KBM-7 (cell line): ENCODE results near the gene DLG2.
"Not testable (repeated sequence)": the region's sequence is repeated elsewhere in the genome, so short reads cannot be mapped to it uniquely, and the experiment has no call there.

Experiments used
- DNase-seq: peaks from one replicate; pipeline ENCODE4 v3.0.0-alpha.2; 2015
- in situ Hi-C: fragments of 300-500 bp; cut with MboI; formaldehyde crosslinking; loops from 2 replicates; pipeline ENCODE4 v1.14.3; 2020; ENCODE audit warnings: low sequenced_read_pairs, low pct_unique_long_range_greater_than_20kb, mixed read lengths

DLG2 gene

DNA sequence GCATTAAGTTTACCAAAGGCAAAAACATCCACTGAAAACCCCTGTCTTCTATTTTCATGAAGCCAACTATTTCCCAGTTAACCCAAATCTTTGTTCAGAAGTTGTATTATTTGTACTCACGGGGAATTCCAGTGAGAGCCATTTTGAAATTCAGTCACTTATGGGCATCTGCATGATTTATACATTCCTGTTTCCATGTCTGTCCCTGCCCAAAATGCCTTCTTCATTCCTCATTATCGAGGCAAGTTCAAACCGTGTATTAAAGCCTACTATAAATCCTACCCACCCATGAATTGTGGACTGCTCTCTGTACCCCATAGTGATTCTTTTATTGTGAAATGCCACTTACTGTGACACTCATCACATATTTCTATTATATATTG, 772.7 kb downstream of the DLG2 start:
- no peak for DNase-seq
- in situ Hi-C loops = no loop called here

DNA sequence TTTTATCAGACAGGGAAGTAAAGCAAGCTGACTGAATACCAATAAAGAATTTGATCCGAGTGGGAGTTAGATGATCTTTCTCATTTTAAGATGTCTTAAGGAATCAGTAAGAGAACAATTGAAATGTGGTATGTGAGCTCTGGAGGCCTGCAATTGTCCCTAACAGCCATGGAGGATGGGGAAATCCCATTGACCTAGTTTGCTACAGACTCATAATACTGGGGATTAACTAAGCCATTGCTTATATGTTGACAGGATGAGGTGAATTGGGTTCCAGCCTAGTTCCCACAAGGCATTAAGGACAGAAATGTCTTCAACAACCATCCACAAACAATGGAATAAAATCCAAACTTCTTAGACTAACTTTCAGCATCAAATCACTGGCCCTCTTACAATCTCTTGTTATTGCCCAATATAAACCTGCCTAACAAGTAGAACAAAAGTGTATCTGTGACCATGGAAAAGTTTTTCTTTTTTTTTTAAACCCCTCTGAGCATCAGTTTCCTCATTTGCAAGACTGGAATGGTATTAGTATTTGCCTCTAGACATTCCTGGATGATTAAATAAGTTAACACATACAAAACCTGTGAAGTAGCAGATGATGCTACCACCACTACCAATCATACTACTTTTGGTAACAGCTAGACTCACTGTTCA, 773.2 kb downstream of the DLG2 start:
- DNase-seq = no peak
- in situ Hi-C loops = no loop called here

DNA sequence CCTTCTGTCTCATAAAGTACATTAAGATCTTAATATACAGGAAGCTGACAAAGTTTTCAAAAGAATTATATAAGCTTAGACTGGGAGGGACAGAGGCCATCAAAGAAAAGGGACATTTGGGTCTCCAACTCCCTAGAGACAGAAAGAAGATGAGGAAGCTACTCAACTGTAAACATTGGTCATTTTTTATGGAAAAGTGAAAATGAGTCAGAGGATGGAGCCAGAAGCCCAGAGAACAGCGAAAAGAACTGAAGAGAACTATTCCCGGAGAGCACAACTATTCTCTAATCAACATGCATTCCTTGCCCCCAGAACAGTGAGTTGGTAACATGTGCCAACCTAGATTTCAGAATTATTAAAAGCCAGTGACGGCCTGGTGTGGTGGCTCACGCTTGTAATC, 779.3 kb downstream of the DLG2 start:
- in situ Hi-C loops = no loop called here

DNA sequence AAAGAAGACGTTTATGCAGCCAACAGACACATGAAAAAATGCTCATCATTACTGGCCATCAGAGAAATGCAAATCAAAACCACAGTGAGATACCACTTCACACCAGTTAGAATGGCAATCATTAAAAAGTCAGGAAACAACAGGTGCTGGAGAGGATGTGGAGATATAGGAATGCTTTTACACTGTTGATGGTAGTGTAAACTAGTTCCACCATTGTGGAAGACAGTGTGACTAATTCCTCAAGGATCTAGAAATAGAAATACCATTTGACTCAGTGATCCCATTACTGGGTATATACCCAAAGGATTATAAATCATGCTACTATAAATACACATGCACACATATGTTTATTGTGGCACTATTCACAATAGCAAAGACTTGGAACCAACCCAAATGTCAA, 786.9 kb downstream of the DLG2 start:
- in situ Hi-C loops, DNase-seq: not testable (repeated sequence)

More for the DNA sequence above, 779.3 kb downstream of the DLG2 start:
- no peak for DNase-seq

DNA sequence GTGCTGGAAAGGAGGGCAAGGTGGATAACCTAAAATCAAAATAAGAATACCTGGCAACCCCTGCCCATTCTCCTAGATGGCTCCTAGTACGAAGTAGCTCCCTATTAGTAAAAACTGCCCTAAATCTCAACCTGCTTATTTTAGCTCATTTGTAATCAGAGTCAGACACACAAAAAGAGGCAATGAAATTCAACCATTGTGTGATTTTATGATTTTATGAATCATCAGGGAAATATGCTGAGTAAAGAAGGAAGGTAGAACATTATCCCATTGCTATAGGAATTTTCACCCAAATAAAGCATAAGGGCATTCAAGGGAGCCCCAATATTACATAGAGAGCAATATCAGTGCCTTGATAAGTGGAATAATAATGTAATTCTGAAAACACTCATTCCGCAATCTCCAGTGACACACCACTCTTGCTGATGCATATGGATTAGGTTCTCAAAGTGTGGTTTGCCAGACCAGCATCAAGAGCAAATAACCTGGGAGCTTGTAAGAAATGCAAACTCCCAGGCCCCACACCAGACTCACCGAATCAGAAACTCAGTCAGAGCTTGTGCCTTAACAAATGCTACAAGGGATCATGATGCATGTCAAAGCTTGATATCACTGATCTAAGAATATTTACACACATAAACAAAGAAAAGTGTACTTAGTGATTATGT, 789.6 kb downstream of the DLG2 start:
- no peak for DNase-seq
- in situ Hi-C loops = no loop called here

DNA sequence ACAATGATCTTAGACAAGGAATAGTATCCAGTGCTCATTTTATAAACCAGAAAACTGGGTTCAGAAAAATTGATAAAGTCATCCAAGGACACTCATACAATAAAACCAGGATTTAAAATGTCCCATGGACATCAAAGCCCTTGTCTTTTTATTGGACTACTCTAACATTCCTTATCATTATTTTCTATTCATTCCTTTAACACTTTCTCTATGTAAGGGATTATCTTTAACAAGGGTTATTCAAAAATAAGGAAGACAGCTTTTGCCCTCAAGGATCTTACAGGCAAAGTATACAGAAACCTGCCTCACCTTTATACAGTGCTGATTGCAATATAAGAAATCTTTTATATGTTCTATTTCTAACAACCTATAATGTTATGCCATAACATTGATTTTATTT, 790.8 kb downstream of the DLG2 start:
- DNase-seq = no peak
- in situ Hi-C loops = no loop called here

DNA sequence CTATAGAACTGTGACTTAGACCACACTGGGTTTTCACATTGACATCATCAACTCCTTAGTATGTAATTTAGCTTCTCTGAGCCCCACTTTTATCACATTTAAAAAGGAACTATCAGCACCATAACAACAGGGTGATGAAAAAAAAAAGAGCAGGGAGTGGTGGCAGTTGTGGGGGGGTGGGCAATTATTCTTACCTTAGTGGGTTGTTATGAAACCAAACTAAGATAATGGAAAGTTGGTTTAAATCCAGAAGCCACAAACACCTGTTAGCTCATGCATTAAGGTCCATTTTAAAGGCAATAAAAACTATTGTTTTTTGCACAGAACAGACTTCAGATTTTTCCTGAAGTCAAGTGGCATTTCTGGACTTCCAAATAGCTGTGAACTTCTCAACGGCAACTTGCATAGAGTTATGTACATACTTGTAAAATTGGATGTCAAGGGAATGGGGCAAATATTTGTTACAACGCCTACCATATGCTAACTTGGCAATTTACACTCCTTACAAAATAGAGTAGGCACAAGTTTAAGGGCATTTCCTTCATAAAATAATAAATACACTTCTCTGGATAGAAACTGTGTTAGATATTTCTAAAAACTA, 793.6 kb downstream of the DLG2 start:
- in situ Hi-C loops = no loop called here
- DNase-seq = no peak

DNA sequence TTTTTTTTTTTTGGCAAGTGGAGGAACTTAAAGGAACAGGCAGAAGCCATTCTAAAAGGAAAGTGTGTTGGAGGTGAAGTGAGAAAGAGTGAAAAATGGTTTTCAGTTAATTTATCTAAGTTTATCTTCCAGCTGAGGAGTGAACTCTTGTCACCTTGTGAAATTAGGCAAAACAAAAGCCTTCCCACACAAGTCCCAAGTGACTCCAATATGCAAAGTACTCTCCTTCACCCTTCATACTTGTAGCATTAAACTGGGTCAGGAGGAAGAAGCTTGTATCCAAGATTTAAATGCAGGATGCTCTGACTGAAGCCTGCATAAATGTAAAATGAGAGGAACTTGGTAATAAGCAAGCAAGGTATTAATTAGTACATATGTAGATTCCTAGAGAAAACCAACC, 796.8 kb downstream of the DLG2 start:
- in situ Hi-C loops = no loop called here
- DNase-seq = no peak

DNA sequence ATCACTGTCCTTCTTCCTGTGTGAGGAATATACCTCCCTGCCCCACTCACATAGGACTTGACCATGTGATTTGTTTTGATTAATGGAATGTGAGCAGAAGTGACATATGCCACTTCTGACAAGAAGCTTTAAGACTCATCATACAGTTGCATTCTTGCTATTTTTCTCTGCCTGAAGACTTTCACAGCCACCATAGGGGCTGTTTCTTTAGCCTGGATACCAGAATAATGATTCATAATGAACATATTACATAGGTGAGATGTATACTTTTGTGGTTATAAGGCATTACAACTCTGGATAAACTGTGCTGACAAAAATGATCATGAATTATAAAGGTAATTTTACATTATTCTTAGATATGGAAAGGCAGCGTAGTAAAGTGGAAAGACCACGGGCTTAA, 798.0 kb downstream of the DLG2 start:
- no peak for DNase-seq
- in situ Hi-C loops = no loop called here

DNA sequence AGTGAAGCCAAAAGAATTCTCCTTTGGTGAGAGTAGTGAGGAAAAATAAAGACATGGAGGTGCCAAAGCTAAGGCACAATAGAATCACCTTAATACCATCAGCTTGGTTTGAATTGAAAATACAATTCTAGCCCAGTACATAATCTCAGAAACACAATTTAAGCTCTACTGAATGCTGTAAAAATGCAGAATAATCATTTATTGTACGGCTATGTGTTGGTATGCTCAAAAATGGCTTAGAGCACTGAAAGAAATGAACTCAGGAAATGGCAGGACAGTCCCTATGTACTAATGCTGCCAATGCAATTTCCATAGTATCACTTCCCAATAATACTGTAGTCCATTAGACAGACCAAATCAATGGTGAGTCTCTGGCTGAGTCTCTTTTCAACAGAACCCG, 798.5 kb downstream of the DLG2 start:
- in situ Hi-C loops = no loop called here
- no peak for DNase-seq

DNA sequence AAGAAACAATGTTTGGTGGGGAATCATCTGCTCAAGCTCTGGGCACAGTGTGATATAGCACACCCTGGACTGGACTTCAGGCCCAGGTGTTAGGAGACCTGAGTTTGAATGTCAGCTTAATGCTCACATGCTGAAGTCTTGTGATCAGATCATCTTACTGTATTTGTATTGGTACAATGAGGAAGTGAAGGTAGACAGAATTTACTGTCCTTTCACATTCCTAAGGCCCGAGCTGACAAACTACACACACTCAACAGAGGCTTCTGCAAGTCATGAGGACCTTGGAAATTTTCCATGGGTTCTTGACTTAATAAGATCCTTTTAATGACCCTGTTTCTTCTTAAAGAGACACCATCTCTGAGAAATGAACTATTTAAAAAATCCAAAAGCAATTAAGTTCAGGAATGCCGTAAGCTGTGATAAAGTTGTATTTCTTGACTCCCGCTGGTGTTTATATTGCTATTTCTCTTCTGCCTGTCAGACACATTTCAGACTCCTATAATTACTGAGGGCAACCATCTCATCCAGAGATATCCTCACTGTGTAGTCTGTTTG, 802.0 kb downstream of the DLG2 start:
- in situ Hi-C loops = no loop called here
- DNase-seq = no peak

DNA sequence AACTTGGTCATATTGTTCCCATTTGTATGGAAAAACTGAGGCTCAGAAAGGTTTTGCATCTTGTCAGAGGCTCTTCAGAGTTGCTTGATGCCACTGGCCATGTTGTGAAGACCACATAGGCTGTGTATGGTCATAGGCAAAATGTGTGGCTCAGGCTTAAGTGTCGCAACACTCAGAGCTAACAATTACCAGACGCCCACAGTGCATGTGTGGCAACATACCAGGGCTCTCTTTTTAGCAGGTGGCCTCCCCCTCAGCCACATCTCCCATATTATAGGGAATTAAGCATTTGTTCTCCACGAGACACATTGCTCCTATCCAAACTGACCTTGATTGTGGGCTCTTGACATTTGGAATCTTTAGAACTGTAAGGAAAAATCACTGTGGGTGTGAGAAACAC, 802.5 kb downstream of the DLG2 start:
- in situ Hi-C loops = no loop called here
- no peak for DNase-seq

DNA sequence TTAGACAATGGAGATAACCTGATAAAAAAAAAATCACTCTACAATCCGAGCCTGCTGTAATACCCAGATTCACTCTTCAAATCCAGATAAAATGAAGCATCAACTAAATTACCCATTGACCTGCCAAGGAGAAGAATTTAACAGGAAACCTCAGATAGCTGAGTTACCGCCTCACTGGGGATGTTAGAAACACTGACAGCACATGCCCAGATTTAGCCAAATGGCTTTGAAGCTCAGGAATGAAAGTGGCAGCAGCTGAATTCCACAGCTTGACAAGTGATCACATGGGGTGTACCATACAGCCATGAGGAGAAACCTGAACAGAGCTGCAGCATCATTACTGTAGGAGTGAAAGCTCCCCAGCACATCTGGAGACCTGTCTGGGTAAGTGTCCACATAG, 807.6 kb downstream of the DLG2 start:
- DNase-seq = no peak
- in situ Hi-C loops = no loop called here

DNA sequence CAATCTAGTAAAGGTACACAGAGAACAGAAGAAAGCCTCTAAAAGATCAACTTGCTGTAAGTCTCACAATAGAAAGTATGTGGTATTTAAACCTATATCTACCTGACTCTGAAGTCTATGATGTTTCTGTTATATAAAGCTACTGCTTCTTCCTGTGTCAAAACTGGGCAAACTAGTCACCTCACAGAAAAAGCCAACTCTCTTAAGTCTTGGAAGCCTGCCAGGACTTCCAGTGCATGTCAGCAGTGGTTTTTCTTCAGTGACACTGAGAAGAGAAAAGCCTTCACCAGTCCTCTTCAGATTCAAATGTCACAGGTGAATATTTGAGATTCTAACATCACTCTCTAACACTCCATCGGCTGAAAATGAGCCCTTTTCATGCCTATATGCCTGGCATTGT, 808.0 kb downstream of the DLG2 start:
- in situ Hi-C loops = no loop called here
- no peak for DNase-seq

DNA sequence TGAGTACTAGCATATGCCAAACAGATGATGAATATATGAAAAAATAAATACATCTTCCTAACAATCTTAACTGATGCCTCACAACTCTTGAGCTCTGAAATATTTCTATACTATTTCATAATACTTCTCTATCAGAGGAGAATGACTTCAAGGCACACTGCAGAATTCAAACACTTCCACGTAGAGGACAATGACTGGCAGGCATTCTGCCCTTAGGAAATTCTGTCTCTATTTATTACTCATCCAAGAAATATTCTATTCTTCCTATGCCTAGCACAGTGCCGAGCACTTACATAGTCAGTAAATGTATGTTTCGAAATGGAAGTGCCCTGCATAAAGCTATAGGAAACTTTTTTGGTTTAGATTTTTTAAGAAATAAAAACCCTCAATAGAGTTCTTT, 809.1 kb downstream of the DLG2 start:
- in situ Hi-C loops = no loop called here
- DNase-seq = no peak

DNA sequence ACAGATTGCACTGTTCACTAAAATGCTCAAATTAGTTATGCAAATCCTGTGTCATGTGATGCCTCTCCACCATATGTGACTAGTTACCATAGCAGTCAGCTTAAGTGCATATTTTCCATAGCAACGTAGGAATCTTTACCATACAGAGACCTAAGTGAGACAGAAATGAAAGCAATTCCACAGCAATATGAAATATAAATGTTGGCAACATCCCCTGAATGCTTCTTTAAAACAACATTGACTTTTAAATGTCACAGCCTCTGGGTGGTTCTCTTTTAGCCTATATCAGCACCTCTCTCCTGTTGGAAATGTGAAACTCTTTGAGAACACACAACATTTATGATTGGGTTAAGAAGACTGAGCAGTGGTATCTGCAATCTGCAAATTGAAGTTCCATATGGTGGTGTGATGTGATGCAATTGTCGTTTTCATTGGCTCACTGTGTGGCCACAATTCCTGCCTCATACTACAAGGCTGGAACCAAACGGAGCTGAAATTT, 814.6 kb downstream of the DLG2 start:
- in situ Hi-C loops = no loop called here
- no peak for DNase-seq

DNA sequence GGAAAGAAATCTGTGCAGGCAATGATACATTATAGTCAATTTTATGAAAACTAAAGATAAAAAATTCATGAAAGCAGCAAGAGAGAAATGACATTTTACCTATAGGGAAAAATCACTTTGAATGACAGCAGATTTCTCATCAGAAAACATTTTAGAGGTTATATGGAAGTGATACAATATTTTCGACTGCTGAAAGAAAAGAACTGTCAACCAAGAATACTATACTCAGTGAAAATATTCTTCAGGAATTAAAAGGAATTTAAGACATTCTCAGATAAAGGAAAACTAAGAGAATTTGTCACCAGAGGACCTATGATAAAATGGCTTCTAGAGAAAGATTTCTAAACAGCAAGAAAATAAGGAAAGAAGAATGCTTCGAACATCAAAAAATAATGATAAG, 820.8 kb downstream of the DLG2 start:
- in situ Hi-C loops = no loop called here
- DNase-seq = no peak

DNA sequence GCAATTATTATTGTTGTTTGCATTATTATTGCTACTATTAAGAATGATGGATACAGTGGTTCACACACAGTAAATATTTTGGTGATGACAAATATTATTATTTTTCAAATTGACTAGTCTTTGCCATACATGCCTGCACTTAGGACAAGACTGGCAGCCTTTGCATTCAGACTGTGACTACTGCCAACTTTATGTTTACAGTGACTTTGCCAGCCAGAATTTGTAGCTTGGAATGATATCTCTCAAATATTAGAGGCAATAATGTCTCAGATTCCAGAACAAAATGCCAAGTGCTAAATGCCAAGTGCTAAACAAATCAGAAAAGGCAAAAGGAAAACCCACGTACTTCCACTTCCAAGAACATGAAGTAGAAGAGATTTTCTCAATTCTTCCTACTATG, 823.1 kb downstream of the DLG2 start:
- in situ Hi-C loops = no loop called here
- DNase-seq = no peak

DNA sequence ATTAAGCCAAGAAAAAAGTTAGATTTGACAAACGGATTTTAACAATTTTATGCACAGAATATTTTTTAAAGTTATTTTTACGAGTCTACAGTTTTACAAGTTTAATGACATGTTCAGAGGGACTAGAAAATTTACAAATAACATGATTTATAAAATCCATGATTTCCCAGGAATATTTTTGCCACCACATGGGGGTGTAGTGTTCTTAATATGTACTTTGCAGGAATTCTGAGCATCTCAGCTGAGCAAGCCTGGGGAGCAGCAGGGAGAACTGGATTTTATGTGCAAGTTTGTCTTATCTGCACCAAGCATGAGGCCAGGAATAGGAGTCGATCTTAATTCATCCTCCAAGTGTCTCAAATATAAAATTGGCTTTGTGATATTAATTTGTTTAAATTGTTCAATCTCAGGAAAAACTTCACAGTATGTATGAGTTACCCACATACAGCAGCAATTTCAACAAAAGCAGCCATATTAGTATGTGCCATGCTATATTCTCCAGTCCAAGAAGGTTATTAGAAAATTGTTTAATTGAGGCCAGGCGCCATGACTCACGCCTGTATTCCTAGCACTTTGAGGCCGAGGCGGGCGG, 826.3 kb downstream of the DLG2 start:
- DNase-seq = peak; percentile 14
- in situ Hi-C loops = no loop called here

DNA sequence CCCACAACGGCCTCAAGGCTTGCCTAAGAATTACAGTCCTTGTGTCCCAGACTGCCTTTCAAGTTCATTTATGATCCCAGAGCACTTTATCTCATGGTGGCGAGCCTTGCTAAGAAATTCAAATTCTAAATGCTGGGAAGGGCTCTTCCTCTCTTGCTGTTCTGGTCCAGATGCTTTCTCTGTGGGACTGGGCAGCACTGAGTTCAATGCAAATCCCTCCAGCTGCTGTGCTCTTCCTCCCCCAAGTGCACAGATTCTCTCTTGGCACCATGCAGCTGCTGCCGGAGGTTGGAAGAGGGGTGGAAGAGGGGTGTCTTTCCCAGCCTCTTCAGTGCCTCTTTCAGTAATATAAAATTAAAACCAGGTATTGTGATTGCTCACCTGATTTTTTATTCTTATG, 828.0 kb downstream of the DLG2 start:
- no peak for DNase-seq
- in situ Hi-C loops = no loop called here
